PFSK-1 (cell line): ENCODE results near the gene CPPED1.

ENCODE experiments used
- REST ChIP-seq, 2 experiments: IDR thresholded peaks; 2 replicates each; pipeline versions ENCODE4 v1.6.1 to v1.8.0; 2011 to 2012; ENCODE audit warnings: low read depth in 2 of 2, low read length in 2 of 2, control low read depth in 1 of 2, inconsistent platforms in 1 of 2, mild to moderate bottlenecking in 1 of 2, moderate library complexity in 1 of 2; ENCODE audit not compliant: insufficient read depth in 1 of 2
- SIN3A ChIP-seq: IDR thresholded peaks from 2 replicates; pipeline ENCODE4 v1.6.1; 2012; ENCODE audit warnings: mild to moderate bottlenecking, low read length, moderate library complexity, borderline replicate concordance; ENCODE audit not compliant: insufficient read depth

- TF ChIP-seq REST (IDR thresholded peaks at IDR 0.05; ENCODE audit: insufficient read depth in 1 of 2, low read depth in 2 of 2, low read length in 2 of 2) (no peak), SIN3A (no peak)
These were observed 75.2 kb downstream of the CPPED1 start for GRCh38 chr16:12728469-12728868.
